Activated CD8-positive, alpha-beta T cell treated with anti-CD3 and anti-CD28 coated beads for 36 hours (primary cell): ENCODE results near the gene CHAC1. TPM values are rescaled to one million over a fixed set of nuclear protein-coding genes. Genes with fewer than 3 reads are reported as not detected.

Source experiments
- ATAC-seq: fragments of 200-7000 bp; cut with Tn5 transposase; one replicate; pipeline ENCODE4 v1.10.0; 2021; ENCODE audit warnings: mild to moderate bottlenecking, moderate library complexity
- CTCF ChIA-PET: fragments of 350-600 bp; sonication (Branson Sonifier 250); formaldehyde crosslinking; loops from one replicate; lab custom pipeline; 2021; ENCODE audit warnings: antibody characterized with exemption; lab: Charles Lee
- POLR2A ChIA-PET: fragments of 350-600 bp; sonication (Branson Sonifier 250); formaldehyde crosslinking; loops from one replicate; lab custom pipeline; 2021; ENCODE audit warnings: antibody characterized with exemption; lab: Charles Lee
- DNase-seq: peaks from one replicate; pipeline ENCODE4 v3.0.0-alpha.2; 2020
- H3K27ac Mint-ChIP-seq: one replicate; pipeline ENCODE4 v1.8.0; 2021; ENCODE audit warnings: mild to moderate bottlenecking, mixed read lengths
- H3K27me3 Mint-ChIP-seq: one replicate; pipeline ENCODE4 v1.8.0; 2021; ENCODE audit warnings: mixed read lengths
- H3K36me3 Mint-ChIP-seq: one replicate; pipeline ENCODE4 v1.8.0; 2021; ENCODE audit warnings: low read depth, mixed read lengths
- H3K4me1 Mint-ChIP-seq: one replicate; pipeline ENCODE4 v1.8.0; 2021; ENCODE audit warnings: low read depth, mixed read lengths
- H3K4me3 Mint-ChIP-seq: one replicate; pipeline ENCODE4 v1.8.0; 2021; ENCODE audit warnings: mild to moderate bottlenecking, moderate library complexity, mixed read lengths
- H3K9me3 Mint-ChIP-seq: one replicate; pipeline ENCODE4 v1.8.0; 2021; ENCODE audit warnings: mixed read lengths
- intact Hi-C: fragments of 100-400 bp; cut with micrococcal nuclease; formaldehyde crosslinking; loops from one replicate; pipeline ENCODE4 v1.10.0; 2022
- total RNA-seq, 2 experiments: library from RNA; stranded (reverse); gene quantifications; one replicate each; pipeline ENCODE4 v1.2.3, GENCODE V29; 2021
- TF ChIP-seq, protein P1 (sequence below): fragments of 200-600 bp; IDR thresholded peaks from one replicate; pipeline ENCODE4 v1.8.0; 2022; ENCODE audit warnings: antibody characterized with exemption, mild to moderate bottlenecking

Gene CHAC1
- total RNA-seq, 2 experiments from 2014 or later: 21.9 to 22.6 TPM

DNA sequence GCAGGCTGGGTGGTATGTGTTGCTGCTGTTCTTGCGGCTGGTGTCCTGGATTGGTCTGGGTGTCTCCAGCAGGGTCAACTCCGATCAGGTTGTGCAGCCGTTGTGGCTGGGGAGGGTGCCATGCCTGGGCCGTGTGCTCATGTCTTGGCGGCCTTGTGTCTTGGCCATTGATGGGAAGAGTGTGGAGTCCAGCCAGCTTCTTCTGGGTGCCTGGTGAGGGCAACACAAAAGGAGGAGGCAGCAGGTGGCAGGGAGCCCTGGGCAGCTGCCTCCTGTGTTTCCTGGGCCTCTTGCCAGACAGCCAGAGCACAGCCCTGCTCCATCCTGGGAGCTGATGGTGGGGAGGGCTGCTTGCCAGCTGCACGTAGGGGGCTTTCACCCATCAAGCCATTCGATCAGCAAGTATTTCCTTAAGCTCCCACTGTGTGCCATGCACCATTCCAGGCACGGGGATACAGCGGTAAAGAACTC, 4.3 kb downstream of the CHAC1 start:
- Mint-ChIP-seq H3K9me3 (no peaks in the 10 kb centered on the region), H3K4me3 (no peak overlapping the region), H3K27me3 (no peaks in the 10 kb centered on the region), H3K27ac (no peak overlapping the region), H3K36me3 (peaks cover 33% of the 10 kb centered on the region), H3K4me1 (peaks cover 22% of the 10 kb centered on the region)
- ATAC-seq: no peak
- TF ChIP-seq, protein P1, sequence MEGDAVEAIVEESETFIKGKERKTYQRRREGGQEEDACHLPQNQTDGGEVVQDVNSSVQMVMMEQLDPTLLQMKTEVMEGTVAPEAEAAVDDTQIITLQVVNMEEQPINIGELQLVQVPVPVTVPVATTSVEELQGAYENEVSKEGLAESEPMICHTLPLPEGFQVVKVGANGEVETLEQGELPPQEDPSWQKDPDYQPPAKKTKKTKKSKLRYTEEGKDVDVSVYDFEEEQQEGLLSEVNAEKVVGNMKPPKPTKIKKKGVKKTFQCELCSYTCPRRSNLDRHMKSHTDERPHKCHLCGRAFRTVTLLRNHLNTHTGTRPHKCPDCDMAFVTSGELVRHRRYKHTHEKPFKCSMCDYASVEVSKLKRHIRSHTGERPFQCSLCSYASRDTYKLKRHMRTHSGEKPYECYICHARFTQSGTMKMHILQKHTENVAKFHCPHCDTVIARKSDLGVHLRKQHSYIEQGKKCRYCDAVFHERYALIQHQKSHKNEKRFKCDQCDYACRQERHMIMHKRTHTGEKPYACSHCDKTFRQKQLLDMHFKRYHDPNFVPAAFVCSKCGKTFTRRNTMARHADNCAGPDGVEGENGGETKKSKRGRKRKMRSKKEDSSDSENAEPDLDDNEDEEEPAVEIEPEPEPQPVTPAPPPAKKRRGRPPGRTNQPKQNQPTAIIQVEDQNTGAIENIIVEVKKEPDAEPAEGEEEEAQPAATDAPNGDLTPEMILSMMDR: no peak
- CTCF ChIA-PET: interaction anchor here (0.8 to 1.2 kb wide), 2 partner anchors 27 to 51 kb away, joined by 3 to 4 read pairs; no protein-coding TSS in a partner anchor
- DNase-seq: no peak
- POLR2A ChIA-PET: interaction anchor here (0.9 to 1.7 kb wide), 5 partner anchors 18 to 50 kb away, joined by 3 to 7 read pairs (median 3); no protein-coding TSS in a partner anchor
- intact Hi-C loops: loop anchor here (10.0 kb wide), 1 partner anchor 53 kb away; no protein-coding TSS in a partner anchor

DNA sequence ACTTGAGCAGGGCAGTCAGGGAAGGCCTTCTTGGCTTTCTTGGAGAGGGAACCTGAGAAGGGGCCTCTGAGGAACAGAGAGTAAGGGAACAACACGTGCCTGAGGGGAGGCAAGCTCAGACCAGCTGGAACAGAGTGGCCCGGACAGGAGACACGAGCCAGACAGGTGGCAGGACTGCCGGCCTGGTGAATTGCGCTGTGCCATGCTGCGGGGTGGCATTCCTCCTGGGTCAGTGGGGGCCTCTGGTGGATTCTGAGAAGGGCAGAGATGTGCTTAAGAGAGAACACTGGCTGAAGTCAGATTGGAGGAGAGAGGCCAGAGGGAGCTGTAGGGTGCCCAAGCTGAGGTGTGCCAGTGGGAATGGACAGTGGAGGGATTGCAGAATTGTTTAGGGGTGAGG, 4.9 kb downstream of the CHAC1 start:
- ATAC-seq (no peak), DNase-seq (no peak)
- Mint-ChIP-seq H3K4me1 (peaks cover 22% of the 10 kb centered on the region), H3K36me3 (peaks cover 32% of the 10 kb centered on the region), H3K9me3 (no peaks in the 10 kb centered on the region), H3K27me3 (no peaks in the 10 kb centered on the region), H3K27ac (no peak overlapping the region), H3K4me3 (no peak overlapping the region)
- intact Hi-C loops: loop anchor here (10.0 kb wide), 1 partner anchor 53 kb away; no protein-coding TSS in a partner anchor
- ChIA-PET POLR2A (interaction anchor here (1.0 to 1.2 kb wide), 3 partner anchors 16 to 51 kb away, joined by 3 read pairs; no protein-coding TSS in a partner anchor), CTCF (interaction anchor here (0.8 to 3.2 kb wide), 5 partner anchors 9 to 55 kb away, joined by 3 to 8 read pairs (median 3); no protein-coding TSS in a partner anchor)
- TF ChIP-seq, protein P1: no peak

DNA sequence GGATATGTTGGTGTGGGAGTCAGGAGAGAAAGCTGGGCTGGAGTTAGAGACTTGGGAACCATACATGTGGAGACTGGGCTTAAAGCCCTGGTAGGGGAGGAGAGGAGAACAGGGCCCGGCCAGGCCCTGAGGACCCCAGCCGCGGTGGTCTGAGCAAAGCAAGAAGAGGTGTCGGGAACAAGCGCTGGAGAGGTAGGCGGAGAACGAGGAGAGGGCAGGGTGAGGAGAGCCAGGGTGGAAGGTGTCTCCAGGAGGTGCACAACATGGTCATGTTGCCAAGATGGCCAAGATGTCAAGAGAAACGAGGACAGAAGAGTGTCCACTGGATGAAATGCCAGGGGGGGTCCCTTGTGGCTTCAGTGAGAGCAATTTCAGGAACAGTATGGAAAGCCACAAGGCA, 5.5 kb downstream of the CHAC1 start:
- ChIA-PET POLR2A (interaction anchor here (1.0 to 1.2 kb wide), 3 partner anchors 16 to 51 kb away, joined by 3 read pairs; no protein-coding TSS in a partner anchor), CTCF (interaction anchor here (0.8 to 3.2 kb wide), 3 partner anchors 10 to 55 kb away, joined by 3 to 8 read pairs (median 3); no protein-coding TSS in a partner anchor)
- H3K36me3 Mint-ChIP-seq: peaks cover 28% of the 10 kb centered on the region
- H3K27me3 Mint-ChIP-seq: no peaks in the 10 kb centered on the region
- no peak overlapping the region for H3K27ac Mint-ChIP-seq
- ATAC-seq (no peak), DNase-seq (no peak)
- intact Hi-C loops: loop anchor here (10.0 kb wide), 1 partner anchor 54 kb away; no protein-coding TSS in a partner anchor
- H3K9me3 Mint-ChIP-seq: no peaks in the 10 kb centered on the region
- H3K4me1 Mint-ChIP-seq: peaks cover 22% of the 10 kb centered on the region
- no peak overlapping the region for H3K4me3 Mint-ChIP-seq
- TF ChIP-seq, protein P1: no peak

DNA sequence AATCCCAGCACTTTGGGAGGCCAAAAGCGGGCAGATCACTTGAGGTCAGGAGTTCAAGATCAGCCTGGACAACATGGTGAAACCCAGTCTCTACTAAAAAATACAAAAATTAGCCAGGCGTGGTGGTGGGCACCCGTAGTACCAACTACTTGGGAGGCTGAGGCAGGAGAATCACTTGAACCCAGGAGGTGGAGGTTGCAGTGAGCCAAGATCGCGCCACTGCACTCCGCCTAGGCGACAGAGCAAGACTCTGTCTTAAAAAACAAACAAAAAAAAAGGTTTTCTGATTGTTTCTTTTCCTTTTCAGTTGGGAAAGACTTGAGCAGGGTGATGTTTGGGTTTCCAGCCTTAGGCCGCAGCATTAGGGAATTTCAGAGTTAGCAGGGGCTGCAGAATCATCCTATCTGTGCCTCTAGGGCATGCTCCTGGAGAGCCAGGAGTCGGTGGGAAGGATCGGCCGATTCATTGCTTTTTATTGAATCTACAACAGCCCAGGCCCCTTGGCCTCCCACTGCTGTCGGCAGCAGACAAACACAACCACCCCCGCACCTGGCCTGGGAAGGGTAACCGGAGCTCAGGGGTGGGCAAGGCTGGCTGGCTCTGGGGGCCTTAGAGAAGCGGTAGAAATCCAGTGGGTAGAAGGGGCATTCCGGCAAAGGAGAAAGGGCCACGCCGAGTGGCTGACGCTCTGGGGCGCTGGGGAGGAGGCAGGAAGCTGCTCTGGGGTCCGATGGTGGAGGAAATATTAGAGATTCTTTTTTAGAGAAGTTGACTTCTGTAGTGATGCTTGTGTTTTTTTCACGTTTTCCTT, 6.3 kb downstream of the CHAC1 start:
- CTCF ChIA-PET: interaction anchor here (0.7 to 3.2 kb wide), 4 partner anchors 11 to 56 kb away, joined by 3 to 8 read pairs (median 4); no protein-coding TSS in a partner anchor
- no peak overlapping the region for H3K27ac Mint-ChIP-seq

More for the DNA sequence above, 6.3 kb downstream of the CHAC1 start:
- Mint-ChIP-seq H3K4me3 (no peak overlapping the region), H3K9me3 (no peaks in the 10 kb centered on the region), H3K27me3 (no peaks in the 10 kb centered on the region), H3K4me1 (peaks cover 14% of the 10 kb centered on the region), H3K36me3 (peaks cover 20% of the 10 kb centered on the region)
- TF ChIP-seq, protein P1: no peak
- no peak for DNase-seq
- intact Hi-C loops: loop anchor here (10.0 kb wide), 1 partner anchor 55 kb away; no protein-coding TSS in a partner anchor
- ATAC-seq: no peak
- POLR2A ChIA-PET: interaction anchor here (1.2 kb wide), 1 partner anchor 17 kb away, joined by 3 read pairs; no protein-coding TSS in a partner anchor
